NT2/D1 (cell line): ENCODE results near the gene WWTR1.

Experiments used
- YY1 ChIP-seq: IDR thresholded peaks from 2 replicates; pipeline ENCODE4 v1.6.1; 2011; ENCODE audit not compliant: insufficient read length, insufficient read depth
- ZNF274 ChIP-seq: IDR thresholded peaks from 2 replicates; pipeline ENCODE4 v1.6.1; 2011; ENCODE audit warnings: mild to moderate bottlenecking, low read depth, low read length

DNA sequence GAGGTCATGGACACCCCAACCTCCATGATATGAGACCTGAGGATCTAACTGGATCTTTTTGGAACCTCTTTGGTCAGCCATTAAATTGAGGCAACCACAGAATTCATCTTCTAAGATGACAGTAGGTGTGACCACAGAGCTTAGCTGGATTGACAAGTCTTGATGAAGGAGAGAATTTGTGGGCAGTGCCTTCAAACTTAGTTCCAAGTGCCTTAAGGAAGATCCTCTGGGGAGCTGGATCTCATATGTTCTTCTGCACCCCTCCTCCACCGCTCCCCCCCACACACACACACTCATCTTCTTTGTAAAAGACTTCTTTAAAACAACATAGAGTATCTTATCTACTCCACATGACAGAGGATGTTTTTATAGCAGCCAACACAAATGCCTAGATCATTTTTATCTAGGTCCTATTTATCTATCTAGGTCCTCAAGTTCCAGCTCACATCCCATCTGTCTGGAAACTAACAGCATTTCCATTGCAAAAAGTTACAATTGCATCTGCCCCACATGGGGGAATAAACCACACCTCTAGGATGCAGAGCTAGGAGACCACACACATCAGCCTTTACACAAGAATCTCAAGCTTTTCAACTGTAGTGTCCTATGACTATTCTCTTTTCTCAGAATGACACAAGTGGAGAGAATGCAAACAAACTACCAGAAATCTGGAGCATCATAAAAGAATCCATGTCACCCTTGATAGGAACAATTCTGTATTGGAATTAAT lies 37.4 kb downstream of the WWTR1 start:
- TF ChIP-seq ZNF274 (no peak), YY1 (no peak)
